ENCODE data around the gene CBARP.

GRCh38 chr19:1249298-1249989 is 11.6 kb upstream of the CBARP start:
- no peak for TF ChIP-seq EZH2 (IDR thresholded peaks at IDR 0.05; ENCODE audit: borderline replicate concordance, low read depth, low read length, severe bottlenecking)
- peak; percentile 78 for TF ChIP-seq POLR2A (IDR thresholded peaks at IDR 0.05; ENCODE audit: low read depth, low read length)
- TF ChIP-seq CTCF (IDR thresholded peaks at IDR 0.05; ENCODE audit: extremely low read depth in 1 of 2, insufficient read depth in 1 of 2, low read depth in 1 of 2, low read length in 2 of 2), result no peak
- peak; percentile 53 for TF ChIP-seq POLR2AphosphoS5 (IDR thresholded peaks at IDR 0.05; ENCODE audit: insufficient read depth, low read depth, low read length)
- TF ChIP-seq MAX (IDR thresholded peaks at IDR 0.05; ENCODE audit: insufficient read depth, insufficient read length), result no peak
- no peak for TF ChIP-seq JUN (IDR thresholded peaks at IDR 0.05; ENCODE audit: borderline replicate concordance, insufficient read depth, insufficient read length, low read depth)
- TF ChIP-seq MYC (IDR thresholded peaks at IDR 0.05; ENCODE audit: low read depth, low read length), result no peak
